CD4-positive, alpha-beta T cell (primary cell): ENCODE results near the gene GALC. TPM values are rescaled to one million over a fixed set of nuclear protein-coding genes. Genes with fewer than 3 reads are reported as not detected.

Source experiments
- ATAC-seq: fragments of 200-7000 bp; cut with Tn5 transposase; one replicate; pipeline ENCODE4 v1.10.0; 2022; ENCODE audit warnings: mild to moderate bottlenecking; ENCODE audit not compliant: poor library complexity
- CTCF ChIA-PET: fragments of 350-600 bp; sonication (Branson Sonifier 250); formaldehyde crosslinking; loops from one replicate; lab custom pipeline; 2021; ENCODE audit warnings: antibody characterized with exemption, inconsistent platforms; lab: Charles Lee
- POLR2A ChIA-PET: fragments of 350-600 bp; sonication (Branson Sonifier 250); formaldehyde crosslinking; loops from one replicate; lab custom pipeline; 2021; ENCODE audit warnings: antibody characterized with exemption, inconsistent platforms; lab: Charles Lee
- DNase-seq, 14 experiments: peaks; one replicate each; pipeline ENCODE4 v3.0.0-alpha.2; 2013 to 2020; ENCODE audit warnings: mixed read lengths in 2 of 14
- H3K27ac ChIP-seq, 2 donors: one replicate each; pipeline versions ENCODE4 v1.5.1 to v1.7.0; 2013; ENCODE audit warnings: low read length in 2 of 2, low read depth in 1 of 2, mild to moderate bottlenecking in 1 of 2
- H3K27me3 ChIP-seq, 2 experiments: 1 replicate in 1 of 2; 2 replicates in 1 of 2; pipeline versions ENCODE4 v1.6.1 to v1.7.0; 2013; ENCODE audit warnings: low read length in 2 of 2, control low read depth in 1 of 2, mild to moderate bottlenecking in 1 of 2, moderate library complexity in 1 of 2; ENCODE audit not compliant: insufficient read depth in 2 of 2, control insufficient read depth in 1 of 2
- H3K36me3 ChIP-seq: one replicate; pipeline ENCODE4 v1.6.1; 2013; ENCODE audit warnings: low read length, control low read depth; ENCODE audit not compliant: insufficient read depth
- H3K4me1 ChIP-seq: one replicate; pipeline ENCODE4 v1.6.1; 2013; ENCODE audit warnings: low read length, control low read depth; ENCODE audit not compliant: insufficient read depth
- H3K4me3 ChIP-seq: one replicate; pipeline ENCODE4 v1.5.1; 2013; ENCODE audit warnings: mild to moderate bottlenecking, low read length, moderate library complexity
- H3K9me3 ChIP-seq, 2 experiments: 1 replicate in 1 of 2; 2 replicates in 1 of 2; pipeline versions ENCODE4 v1.6.1 to v1.7.0; 2013; ENCODE audit warnings: low read length in 2 of 2, mild to moderate bottlenecking in 2 of 2, control low read depth in 1 of 2, moderate library complexity in 1 of 2; ENCODE audit not compliant: control insufficient read depth in 1 of 2, insufficient read depth in 1 of 2
- H3K27ac Mint-ChIP-seq: one replicate; pipeline ENCODE4 v1.8.0; 2020; ENCODE audit warnings: mixed read lengths
- H3K27me3 Mint-ChIP-seq: one replicate; pipeline ENCODE4 v1.8.0; 2021; ENCODE audit warnings: mixed read lengths
- H3K36me3 Mint-ChIP-seq: one replicate; pipeline ENCODE4 v1.8.0; 2021; ENCODE audit warnings: low read depth, mixed read lengths
- H3K4me1 Mint-ChIP-seq: one replicate; pipeline ENCODE4 v1.8.0; 2021; ENCODE audit warnings: low read depth, mixed read lengths
- H3K4me3 Mint-ChIP-seq: one replicate; pipeline ENCODE4 v1.8.0; 2020; ENCODE audit warnings: mild to moderate bottlenecking, mixed read lengths
- H3K9me3 Mint-ChIP-seq: one replicate; pipeline ENCODE4 v1.8.0; 2020; ENCODE audit warnings: mixed read lengths
- intact Hi-C, 2 experiments: fragments of 100-400 bp; cut with DNase I in 1 of 2; cut with micrococcal nuclease in 1 of 2; formaldehyde crosslinking; loops; one replicate each; pipeline versions ENCODE4 v1.15.1 to v1.9.0; 2023 to 2025; cut with DNase I, micrococcal nuclease
- total RNA-seq, 174 experiments: library from RNA in 2 of 174; stranded (reverse) in 2 of 174; gene quantifications; one replicate each; pipeline ENCODE4 v1.2.3 and lab custom pipeline; 2021 to 2026
- TF ChIP-seq, protein P1 (sequence below): fragments of 200-600 bp; IDR thresholded peaks from one replicate; pipeline ENCODE4 v1.8.0; 2022; ENCODE audit warnings: antibody characterized with exemption, mild to moderate bottlenecking

The GALC gene
- total RNA-seq, 2 experiments from 2014 or later: 14.7 to 14.9 TPM

GRCh38 chr14:87888136-87888999, 104.6 kb downstream of the GALC start:
- H3K36me3 Mint-ChIP-seq: no peaks in the 10 kb centered on the region
- no peak overlapping the region for H3K27ac Mint-ChIP-seq
- no peaks in the 10 kb centered on the region for H3K9me3 ChIP-seq
- H3K4me1 Mint-ChIP-seq: no peaks in the 10 kb centered on the region
- DNase-seq (peak in 3 of 14 experiments; percentile 2 to 11 (median 7)), ATAC-seq (no peak)
- H3K4me3 Mint-ChIP-seq: no peak overlapping the region
- no peaks in the 10 kb centered on the region for H3K9me3 Mint-ChIP-seq
- H3K4me1 ChIP-seq: no peaks in the 10 kb centered on the region
- peaks cover 0 to 11% of the 10 kb centered on the region in 2 experiments for H3K27me3 ChIP-seq
- ChIA-PET CTCF (no interaction called here), POLR2A (no interaction called here)
- intact Hi-C loops: no loop called here
- no peaks in the 10 kb centered on the region for H3K36me3 ChIP-seq
- H3K4me3 ChIP-seq: no peak overlapping the region
- TF ChIP-seq, protein P1, sequence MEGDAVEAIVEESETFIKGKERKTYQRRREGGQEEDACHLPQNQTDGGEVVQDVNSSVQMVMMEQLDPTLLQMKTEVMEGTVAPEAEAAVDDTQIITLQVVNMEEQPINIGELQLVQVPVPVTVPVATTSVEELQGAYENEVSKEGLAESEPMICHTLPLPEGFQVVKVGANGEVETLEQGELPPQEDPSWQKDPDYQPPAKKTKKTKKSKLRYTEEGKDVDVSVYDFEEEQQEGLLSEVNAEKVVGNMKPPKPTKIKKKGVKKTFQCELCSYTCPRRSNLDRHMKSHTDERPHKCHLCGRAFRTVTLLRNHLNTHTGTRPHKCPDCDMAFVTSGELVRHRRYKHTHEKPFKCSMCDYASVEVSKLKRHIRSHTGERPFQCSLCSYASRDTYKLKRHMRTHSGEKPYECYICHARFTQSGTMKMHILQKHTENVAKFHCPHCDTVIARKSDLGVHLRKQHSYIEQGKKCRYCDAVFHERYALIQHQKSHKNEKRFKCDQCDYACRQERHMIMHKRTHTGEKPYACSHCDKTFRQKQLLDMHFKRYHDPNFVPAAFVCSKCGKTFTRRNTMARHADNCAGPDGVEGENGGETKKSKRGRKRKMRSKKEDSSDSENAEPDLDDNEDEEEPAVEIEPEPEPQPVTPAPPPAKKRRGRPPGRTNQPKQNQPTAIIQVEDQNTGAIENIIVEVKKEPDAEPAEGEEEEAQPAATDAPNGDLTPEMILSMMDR: no peak
- peaks cover 29% of the 10 kb centered on the region for H3K27me3 Mint-ChIP-seq
- no peak overlapping the region for H3K27ac ChIP-seq

GRCh38 chr14:87883750-87884149, 109.2 kb downstream of the GALC start:
- H3K4me1 ChIP-seq: no peaks in the 10 kb centered on the region
- H3K27me3 ChIP-seq: peaks cover 0 to 16% of the 10 kb centered on the region in 2 experiments
- TF ChIP-seq, protein P1: no peak
- peaks cover 0 to 4% of the 10 kb centered on the region in 2 experiments for H3K9me3 ChIP-seq
- Mint-ChIP-seq H3K36me3 (no peaks in the 10 kb centered on the region), H3K4me1 (no peaks in the 10 kb centered on the region), H3K9me3 (no peaks in the 10 kb centered on the region), H3K4me3 (no peak overlapping the region), H3K27ac (no peak overlapping the region), H3K27me3 (peaks cover 66% of the 10 kb centered on the region)
- H3K27ac ChIP-seq: no peak overlapping the region
- H3K36me3 ChIP-seq: no peaks in the 10 kb centered on the region
- no peak for DNase-seq
- no peak overlapping the region for H3K4me3 ChIP-seq
- no peak for ATAC-seq
- ChIA-PET POLR2A (no interaction called here), CTCF (no interaction called here)
- intact Hi-C loops: no loop called here

Other genes starting within 250 kb of the GALC start
- 10 to 100 TPM; 10.5 to 10.7 TPM for gene GPR65, start 12.0 kb upstream of the GALC start, total RNA-seq